ENCODE results near the gene MYH14. TPM values are rescaled to one million over a fixed set of nuclear protein-coding genes. Genes with fewer than 3 reads are reported as not detected.

Gene MYH14
- total RNA-seq, 4 donors from 2014 or later = 8.3 to 82.1 (median 12.4) TPM

GRCh38 chr19:50239921-50240590 is 36.6 kb downstream of the MYH14 start:
- TF ChIP-seq CTCF (IDR thresholded peaks at IDR 0.05; ENCODE audit: low read depth) = no peak

GRCh38 chr19:50242581-50242980 is 39.2 kb downstream of the MYH14 start:
- no peak for TF ChIP-seq CTCF (IDR thresholded peaks at IDR 0.05; ENCODE audit: low read depth)

GRCh38 chr19:50244695-50245094 is 41.3 kb downstream of the MYH14 start:
- no peak for TF ChIP-seq CTCF (IDR thresholded peaks at IDR 0.05; ENCODE audit: low read depth)

- TF ChIP-seq CTCF (IDR thresholded peaks at IDR 0.05; ENCODE audit: low read depth) = no peak
These were observed 45.0 kb downstream of the MYH14 start for GRCh38 chr19:50248413-50248812.

- no peak for TF ChIP-seq CTCF (IDR thresholded peaks at IDR 0.05; ENCODE audit: low read depth)
These were observed 45.4 kb downstream of the MYH14 start for GRCh38 chr19:50248826-50249225.

- no peak for TF ChIP-seq CTCF (IDR thresholded peaks at IDR 0.05; ENCODE audit: low read depth)
These were observed 46.2 kb downstream of the MYH14 start for GRCh38 chr19:50249636-50250035.

GRCh38 chr19:50250450-50251136 is 47.2 kb downstream of the MYH14 start:
- no peak for TF ChIP-seq CTCF (IDR thresholded peaks at IDR 0.05; ENCODE audit: low read depth)

Measured in subcutaneous adipose tissue (tissue), 4 donors.